ENCODE measurements around the gene PLCB1.

Gene PLCB1

DNA sequence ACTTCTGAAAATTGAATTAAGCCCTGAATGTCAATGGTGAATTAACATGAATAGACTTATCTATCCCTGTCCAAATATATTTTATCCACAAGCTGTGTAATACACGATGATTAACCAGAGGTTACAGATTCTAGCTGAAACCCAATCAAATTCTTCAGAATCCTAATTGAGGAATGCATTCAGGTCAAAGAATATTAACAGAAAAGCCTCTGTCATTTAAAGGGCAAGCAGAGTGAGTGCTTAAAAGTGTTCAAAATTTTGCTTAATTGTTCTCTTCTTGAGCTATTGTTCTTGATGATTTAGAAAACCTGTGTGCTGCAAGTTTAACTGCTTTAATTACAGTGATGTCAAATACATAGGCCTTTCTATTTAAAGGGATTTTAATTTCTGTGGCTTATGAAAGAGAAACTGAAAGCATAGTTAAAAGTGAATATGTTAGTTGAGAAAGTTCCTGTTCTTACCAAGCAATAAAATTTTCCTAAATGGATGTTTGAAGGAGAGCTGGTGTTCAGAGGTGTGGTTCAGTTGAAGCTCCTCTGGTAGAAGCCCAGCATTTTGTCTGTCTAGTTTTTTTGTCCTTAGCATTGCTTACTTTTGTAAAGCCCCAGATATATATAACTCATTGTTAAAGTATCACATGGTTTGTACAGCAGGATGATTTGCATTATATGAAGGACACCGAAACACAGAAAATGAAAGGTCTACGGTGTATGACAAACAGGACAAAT, 470.5 kb downstream of the PLCB1 start:
- TF ChIP-seq, protein P1, sequence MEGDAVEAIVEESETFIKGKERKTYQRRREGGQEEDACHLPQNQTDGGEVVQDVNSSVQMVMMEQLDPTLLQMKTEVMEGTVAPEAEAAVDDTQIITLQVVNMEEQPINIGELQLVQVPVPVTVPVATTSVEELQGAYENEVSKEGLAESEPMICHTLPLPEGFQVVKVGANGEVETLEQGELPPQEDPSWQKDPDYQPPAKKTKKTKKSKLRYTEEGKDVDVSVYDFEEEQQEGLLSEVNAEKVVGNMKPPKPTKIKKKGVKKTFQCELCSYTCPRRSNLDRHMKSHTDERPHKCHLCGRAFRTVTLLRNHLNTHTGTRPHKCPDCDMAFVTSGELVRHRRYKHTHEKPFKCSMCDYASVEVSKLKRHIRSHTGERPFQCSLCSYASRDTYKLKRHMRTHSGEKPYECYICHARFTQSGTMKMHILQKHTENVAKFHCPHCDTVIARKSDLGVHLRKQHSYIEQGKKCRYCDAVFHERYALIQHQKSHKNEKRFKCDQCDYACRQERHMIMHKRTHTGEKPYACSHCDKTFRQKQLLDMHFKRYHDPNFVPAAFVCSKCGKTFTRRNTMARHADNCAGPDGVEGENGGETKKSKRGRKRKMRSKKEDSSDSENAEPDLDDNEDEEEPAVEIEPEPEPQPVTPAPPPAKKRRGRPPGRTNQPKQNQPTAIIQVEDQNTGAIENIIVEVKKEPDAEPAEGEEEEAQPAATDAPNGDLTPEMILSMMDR (IDR thresholded peaks at IDR 0.05) = no peak

DNA sequence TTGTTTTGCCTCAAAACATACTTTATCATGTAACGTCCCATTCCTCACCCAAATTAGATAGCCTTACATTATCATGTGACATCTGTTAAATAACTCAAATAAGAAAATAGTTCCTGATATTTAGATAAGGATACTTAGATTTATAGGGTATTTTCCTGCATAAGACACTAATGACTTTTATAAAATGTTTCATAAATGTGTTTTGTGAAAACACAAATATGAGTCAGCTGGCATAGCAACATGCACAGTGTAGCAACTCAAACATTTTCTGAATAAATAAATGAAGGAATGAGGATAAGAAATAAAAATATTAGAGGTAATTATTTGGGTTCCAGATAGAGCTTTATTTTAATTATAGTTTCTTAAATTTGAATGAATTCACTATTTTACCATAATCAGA, 476.4 kb downstream of the PLCB1 start:
- TF ChIP-seq, protein P1 (IDR thresholded peaks at IDR 0.05) = no peak

DNA sequence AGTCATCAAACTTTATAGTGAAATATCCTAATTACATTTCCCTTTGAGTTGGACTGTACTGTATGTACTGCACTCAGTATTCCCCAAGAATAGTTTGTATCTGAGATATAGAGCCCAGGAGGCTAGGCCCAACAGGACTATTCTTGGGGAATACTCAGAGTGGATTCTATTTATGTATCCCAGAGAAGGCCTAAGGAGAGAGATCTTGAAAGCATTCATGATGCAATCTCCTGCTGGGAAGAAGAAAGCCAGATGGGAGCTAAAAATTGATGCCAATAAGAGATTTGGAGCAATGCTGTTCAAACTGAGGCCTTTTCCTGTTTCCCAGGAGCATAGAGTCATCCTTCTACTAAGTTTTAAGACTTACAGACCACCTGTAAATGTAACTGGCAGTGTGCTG, 484.7 kb downstream of the PLCB1 start:
- TF ChIP-seq, protein P1 (IDR thresholded peaks at IDR 0.05) = no peak

DNA sequence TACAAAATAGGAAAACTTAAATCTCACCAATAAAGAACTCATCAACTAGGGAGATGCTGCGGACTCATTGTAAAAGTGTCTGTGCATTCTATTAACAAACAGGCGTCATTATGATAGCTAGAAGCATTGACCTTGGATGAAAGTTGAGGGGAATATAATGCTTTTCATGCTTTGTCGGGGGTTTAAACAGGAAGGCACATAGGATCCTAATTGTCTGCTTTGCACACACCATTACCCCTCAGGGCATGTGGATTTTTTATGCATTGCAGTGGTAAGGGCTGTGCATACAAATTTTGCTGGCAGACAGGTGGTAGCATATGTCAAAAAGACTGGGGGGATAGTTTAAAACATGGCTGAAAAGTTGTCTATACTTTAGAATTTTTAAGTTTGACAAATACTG, 488.9 kb downstream of the PLCB1 start:
- TF ChIP-seq, protein P1 (IDR thresholded peaks at IDR 0.05) = no peak

DNA sequence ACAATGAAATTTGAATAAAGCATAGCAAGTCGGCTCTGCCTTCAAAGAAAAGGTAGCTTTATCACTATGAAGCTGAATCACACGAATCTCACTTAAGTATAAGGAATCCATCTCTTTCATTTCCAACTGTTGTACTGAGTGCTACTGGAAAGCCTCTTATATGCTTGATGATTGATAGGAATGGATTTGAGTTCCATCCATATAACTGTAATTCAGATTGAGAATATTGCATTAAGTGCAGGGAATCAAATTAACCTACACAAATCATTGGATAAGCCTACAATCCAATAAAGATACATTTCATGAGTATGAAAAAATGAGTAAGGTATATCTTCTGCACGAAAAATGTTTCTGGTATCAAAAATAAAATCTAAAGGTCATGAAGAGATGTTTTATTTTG, 492.0 kb downstream of the PLCB1 start:
- TF ChIP-seq, protein P1 (IDR thresholded peaks at IDR 0.05) = no peak

DNA sequence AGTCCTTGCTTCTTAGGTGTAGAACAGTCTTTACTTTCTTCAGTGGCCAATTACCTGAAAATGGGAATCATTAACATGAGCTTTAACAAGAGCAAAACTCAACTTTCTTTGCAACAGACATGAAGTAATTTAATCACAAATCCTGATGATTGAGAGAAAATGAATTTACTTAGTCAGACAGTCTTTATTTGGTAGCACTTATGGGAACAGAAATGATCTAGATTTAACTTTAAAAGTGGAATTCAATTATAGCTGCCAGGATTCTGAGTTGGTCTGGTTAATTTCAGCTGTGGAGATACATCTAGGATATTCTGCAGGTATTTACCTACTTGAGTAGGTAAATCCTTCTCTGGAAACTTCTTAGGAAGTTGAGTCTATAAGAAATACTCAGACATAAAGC, 492.6 kb downstream of the PLCB1 start:
- TF ChIP-seq, protein P1 (IDR thresholded peaks at IDR 0.05) = no peak

DNA sequence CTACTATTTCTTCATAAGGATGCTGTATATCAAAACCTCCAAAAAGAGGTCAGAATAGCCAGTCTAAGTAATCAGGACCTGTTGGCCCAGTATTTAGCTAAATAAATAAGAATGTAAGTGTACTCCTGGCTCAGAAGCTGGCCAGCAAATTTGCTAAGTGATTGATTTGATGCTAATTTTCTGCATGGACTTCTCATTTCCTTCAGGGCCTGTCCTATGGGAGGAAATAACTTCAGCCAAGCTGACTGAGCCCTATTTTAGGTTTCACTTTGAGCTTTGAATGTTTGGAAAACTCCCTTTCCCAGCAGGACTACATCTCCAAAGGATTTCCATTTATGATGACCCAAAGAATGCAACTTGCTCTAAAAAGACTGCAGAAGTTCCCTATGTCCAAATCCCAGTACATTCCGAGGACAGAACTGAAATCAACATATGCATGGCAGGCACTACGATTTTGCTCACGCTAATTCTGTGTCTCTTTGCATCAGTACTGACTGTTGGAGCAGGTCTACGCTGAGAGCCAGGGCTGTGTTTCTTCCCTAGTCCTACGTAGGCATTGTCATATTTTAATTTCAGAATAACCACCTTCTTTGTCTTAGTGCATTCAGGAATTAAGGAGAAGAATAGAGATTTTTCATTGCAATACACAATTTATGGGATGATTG, 495.4 kb downstream of the PLCB1 start:
- TF ChIP-seq, protein P1 (IDR thresholded peaks at IDR 0.05) = no peak

Measured in LNCAP (cell line).